Fibroblast of mammary gland (primary cell): Measurements from ENCODE around the gene EXD3.

Experiments
- DNase-seq: peaks from one replicate; pipeline ENCODE4 v3.0.0-alpha.2; 2010; ENCODE audit warnings: low read depth
- H3K4me3 ChIP-seq: 2 replicates; pipeline ENCODE4 v1.5.1; 2011; ENCODE audit warnings: low read depth, mild to moderate bottlenecking, low read length, moderate library complexity; ENCODE audit not compliant: control insufficient read depth
- CTCF ChIP-seq: conservative IDR thresholded peaks from 2 replicates; pipeline ENCODE4 v1.5.1; 2011; ENCODE audit warnings: low read depth, low read length, inconsistent platforms; ENCODE audit not compliant: control insufficient read depth, insufficient read depth

Gene EXD3

GRCh38 chr9:137273095-137273490, 149.9 kb downstream of the EXD3 start:
- no peak overlapping the region for H3K4me3 ChIP-seq
- TF ChIP-seq CTCF: no peak
- DNase-seq: no peak

- DNase-seq: no peak
- no peak for TF ChIP-seq CTCF
Measured at GRCh38 chr9:137272241-137273094, 150.5 kb downstream of the EXD3 start.

GRCh38 chr9:137271696-137272076, 151.3 kb downstream of the EXD3 start:
- H3K4me3 ChIP-seq: no peak overlapping the region
- no peak for DNase-seq
- no peak for TF ChIP-seq CTCF

More at GRCh38 chr9:137272241-137273094, 150.5 kb downstream of the EXD3 start:
- no peak overlapping the region for H3K4me3 ChIP-seq

GRCh38 chr9:137270929-137271695, 151.8 kb downstream of the EXD3 start:
- DNase-seq: no peak
- no peak for TF ChIP-seq CTCF
- no peak overlapping the region for H3K4me3 ChIP-seq

GRCh38 chr9:137269231-137269772, 153.7 kb downstream of the EXD3 start:
- DNase-seq: no peak
- no peak for TF ChIP-seq CTCF
- H3K4me3 ChIP-seq: no peak overlapping the region

- H3K4me3 ChIP-seq: no peak overlapping the region
- TF ChIP-seq CTCF: no peak
- no peak for DNase-seq
Measured at GRCh38 chr9:137268538-137269201, 154.3 kb downstream of the EXD3 start.
